Thoracic aorta (tissue), 2 donors: Measurements from ENCODE around the gene MYO1E. TPM values are rescaled to one million over a fixed set of nuclear protein-coding genes. Genes with fewer than 3 reads are reported as not detected.
A peak's percentile ranks its signal among the peaks of the same experiment; 100 is the strongest.

Source experiments
- ATAC-seq: fragments of 150-250 bp; one replicate; pipeline ENCODE4 v1.8.0; 2017; ENCODE audit warnings: low read depth; ENCODE audit not compliant: insufficient number of reproducible peaks, low FRiP score
- DNase-seq: peaks from one replicate; pipeline ENCODE4 v3.0.0-alpha.2; 2020; ENCODE audit warnings: low spot score
- H3K27ac ChIP-seq, 2 donors: fragments of 200-600 bp; sonication (generic); 1 replicate in 1 of 2; 2 replicates in 1 of 2; pipeline ENCODE4 v1.5.1; 2016; ENCODE audit warnings: mild to moderate bottlenecking in 2 of 2, moderate library complexity in 2 of 2
- H3K27me3 ChIP-seq: fragments of 200-600 bp; sonication (generic); replicated peaks from 2 replicates; pipeline ENCODE4 v1.6.0; 2016; ENCODE audit warnings: mild to moderate bottlenecking; ENCODE audit not compliant: insufficient read depth
- H3K36me3 ChIP-seq: fragments of 200-600 bp; sonication (generic); one replicate; pipeline ENCODE4 v1.5.1; 2016
- H3K4me1 ChIP-seq, 2 donors: fragments of 200-600 bp; sonication (generic); 1 replicate in 1 of 2; 2 replicates in 1 of 2; pipeline versions ENCODE4 v1.5.1 to v1.6.0; 2016; ENCODE audit warnings: low read depth in 2 of 2, mild to moderate bottlenecking in 1 of 2; ENCODE audit not compliant: control insufficient read depth in 1 of 2
- H3K4me3 ChIP-seq: fragments of 200-600 bp; sonication (generic); 2 replicates; pipeline ENCODE4 v1.5.1; 2016; ENCODE audit warnings: mild to moderate bottlenecking
- H3K9me3 ChIP-seq: fragments of 200-600 bp; sonication (generic); 2 replicates; pipeline ENCODE4 v1.5.1; 2016
- total RNA-seq, 2 donors: library from RNA; depleted of rRNA; stranded (reverse); fragments of >200 nt; gene quantifications; one replicate each; pipeline versions ENCODE4 v1.1.0 to v1.2.3, GENCODE V29; 2016
- TF ChIP-seq, protein P1 (sequence below): fragments of 200-600 bp; sonication (generic); IDR thresholded peaks from one replicate; pipeline ENCODE4 v1.5.1; 2019; ENCODE audit warnings: antibody characterized with exemption

Gene MYO1E
- total RNA-seq, 2 donors from 2014 or later, result 56.2 to 121 TPM

DNA sequence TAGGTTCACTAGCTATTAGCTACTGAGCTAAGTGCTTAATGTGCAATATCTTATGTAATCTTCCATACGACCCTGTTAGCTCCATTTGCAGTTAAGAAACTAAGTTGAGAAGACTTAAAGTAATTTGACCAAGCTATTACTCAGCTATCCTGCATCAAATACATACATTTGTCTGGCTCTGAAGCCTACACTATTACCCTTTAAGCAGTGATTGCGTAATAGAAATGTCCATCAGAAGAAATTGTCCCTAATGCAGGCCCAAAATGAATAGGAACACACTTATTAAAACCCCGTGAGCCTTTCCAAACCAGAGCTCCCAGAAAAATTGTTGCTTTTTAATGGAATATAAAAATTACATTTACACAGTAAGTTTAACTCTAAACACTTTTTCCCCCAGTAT, 5.3 kb upstream of the MYO1E start:
- peaks cover 9% of the 10 kb centered on the region for H3K36me3 ChIP-seq
- no peaks in the 10 kb centered on the region for H3K27me3 ChIP-seq
- peaks cover 0 to 7% of the 10 kb centered on the region in 2 donors for H3K4me1 ChIP-seq
- no peaks in the 10 kb centered on the region for H3K9me3 ChIP-seq
- H3K27ac ChIP-seq, result no peak overlapping the region
- ATAC-seq (no peak), DNase-seq (no peak)
- TF ChIP-seq, protein P1, sequence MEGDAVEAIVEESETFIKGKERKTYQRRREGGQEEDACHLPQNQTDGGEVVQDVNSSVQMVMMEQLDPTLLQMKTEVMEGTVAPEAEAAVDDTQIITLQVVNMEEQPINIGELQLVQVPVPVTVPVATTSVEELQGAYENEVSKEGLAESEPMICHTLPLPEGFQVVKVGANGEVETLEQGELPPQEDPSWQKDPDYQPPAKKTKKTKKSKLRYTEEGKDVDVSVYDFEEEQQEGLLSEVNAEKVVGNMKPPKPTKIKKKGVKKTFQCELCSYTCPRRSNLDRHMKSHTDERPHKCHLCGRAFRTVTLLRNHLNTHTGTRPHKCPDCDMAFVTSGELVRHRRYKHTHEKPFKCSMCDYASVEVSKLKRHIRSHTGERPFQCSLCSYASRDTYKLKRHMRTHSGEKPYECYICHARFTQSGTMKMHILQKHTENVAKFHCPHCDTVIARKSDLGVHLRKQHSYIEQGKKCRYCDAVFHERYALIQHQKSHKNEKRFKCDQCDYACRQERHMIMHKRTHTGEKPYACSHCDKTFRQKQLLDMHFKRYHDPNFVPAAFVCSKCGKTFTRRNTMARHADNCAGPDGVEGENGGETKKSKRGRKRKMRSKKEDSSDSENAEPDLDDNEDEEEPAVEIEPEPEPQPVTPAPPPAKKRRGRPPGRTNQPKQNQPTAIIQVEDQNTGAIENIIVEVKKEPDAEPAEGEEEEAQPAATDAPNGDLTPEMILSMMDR, result no peak
- no peak overlapping the region for H3K4me3 ChIP-seq

DNA sequence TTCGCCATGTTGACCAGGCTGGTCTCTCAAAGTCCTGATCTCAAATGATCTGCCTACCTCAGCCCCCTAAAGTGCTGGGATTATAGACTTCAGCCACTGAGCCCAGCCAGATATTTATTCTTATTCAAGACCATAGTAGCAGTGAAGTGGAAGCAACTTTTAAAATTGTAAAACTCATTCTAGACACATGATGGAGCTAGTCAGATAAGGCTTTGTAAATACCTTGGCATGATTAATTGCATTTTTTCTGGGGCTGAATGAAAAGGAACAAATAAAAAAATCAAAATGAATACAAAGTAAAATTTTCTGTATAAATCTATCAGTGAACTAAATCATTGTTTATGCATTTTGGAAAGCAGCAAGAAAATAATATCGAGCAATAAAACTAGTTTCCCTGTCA, 4.1 kb upstream of the MYO1E start:
- Histone ChIP-seq H3K9me3 (no peaks in the 10 kb centered on the region), H3K4me1 (peaks cover 0 to 7% of the 10 kb centered on the region in 2 donors), H3K27me3 (no peaks in the 10 kb centered on the region), H3K27ac (no peak overlapping the region), H3K36me3 (peaks cover 3% of the 10 kb centered on the region), H3K4me3 (no peak overlapping the region)
- no peak for ATAC-seq
- TF ChIP-seq, protein P1, result no peak
- DNase-seq, result no peak

DNA sequence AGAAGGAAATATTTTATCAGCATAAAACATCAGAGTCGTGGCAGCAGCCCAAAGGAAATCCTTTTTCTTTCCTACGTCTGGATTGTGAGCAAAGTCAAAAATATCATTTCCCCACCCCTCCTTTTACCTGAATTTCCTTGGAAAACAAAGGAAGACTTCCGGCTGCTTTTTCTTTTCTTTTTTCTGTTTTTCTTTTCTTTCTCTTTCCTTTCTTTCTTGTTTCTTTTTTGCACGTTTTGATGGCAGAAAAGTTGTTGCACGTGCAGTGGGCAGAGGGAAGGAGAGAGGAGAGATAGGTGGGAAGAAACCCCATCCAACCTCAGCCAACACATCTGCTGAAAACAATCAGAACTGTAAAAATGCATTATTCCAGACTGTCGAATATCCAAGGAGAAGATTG, 544 bp upstream of the MYO1E start:
- ATAC-seq (no peak), DNase-seq (no peak)
- H3K4me1 ChIP-seq, result peaks cover 4 to 21% of the 10 kb centered on the region in 2 donors
- H3K36me3 ChIP-seq, result no peaks in the 10 kb centered on the region
- H3K4me3 ChIP-seq, result peak overlapping the region; percentile 97
- H3K9me3 ChIP-seq, result no peaks in the 10 kb centered on the region
- peak overlapping the region; percentile 94 to 95 for H3K27ac ChIP-seq
- H3K27me3 ChIP-seq, result no peaks in the 10 kb centered on the region
- TF ChIP-seq, protein P1, result no peak

DNA sequence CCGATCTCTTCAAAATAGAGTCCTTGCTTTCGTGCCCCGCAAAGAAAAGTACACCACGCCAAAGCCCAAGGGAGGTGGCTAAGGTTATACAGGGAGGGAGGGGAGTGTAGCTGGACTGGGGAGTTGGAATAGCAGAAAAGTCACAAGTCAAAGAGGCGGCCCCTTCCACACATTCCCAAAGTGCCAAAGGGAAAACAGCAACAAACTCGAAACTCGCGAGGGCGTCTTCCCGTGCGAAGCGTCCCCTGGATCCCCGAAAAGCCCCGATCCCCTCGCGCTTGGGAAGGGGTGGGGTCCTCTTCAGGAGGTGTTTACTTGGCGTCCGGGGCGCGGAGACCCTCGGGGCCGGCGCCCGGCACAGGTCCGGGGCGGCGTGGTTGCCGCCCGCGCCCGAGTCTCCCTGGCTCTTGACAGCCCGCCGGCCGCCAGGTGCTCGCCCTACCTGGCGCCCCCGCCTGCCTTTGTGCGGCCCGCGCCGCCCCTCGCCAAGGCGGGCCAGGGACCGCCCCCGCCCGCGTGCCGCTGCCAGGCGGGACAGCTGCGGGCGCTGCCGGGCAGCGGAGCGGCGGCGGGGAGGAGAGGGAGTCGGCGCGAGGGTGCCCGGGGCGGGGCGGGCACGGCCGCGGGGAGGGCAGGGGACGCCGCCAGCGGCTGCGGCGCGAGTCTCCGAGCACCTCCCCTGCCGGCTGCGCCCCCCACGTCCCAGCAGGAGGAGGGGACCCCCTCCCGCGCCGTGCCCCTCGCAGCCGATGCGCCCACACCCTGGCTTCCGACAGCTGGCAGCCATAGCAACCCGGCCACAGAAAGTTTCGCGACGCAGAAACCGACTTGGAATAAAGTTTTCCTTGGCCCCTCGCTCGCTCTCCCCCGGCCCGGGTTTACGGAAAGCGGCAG, 966 bp downstream of the MYO1E start:
- Histone ChIP-seq H3K9me3 (no peaks in the 10 kb centered on the region), H3K27me3 (no peaks in the 10 kb centered on the region), H3K4me1 (peaks cover 4 to 31% of the 10 kb centered on the region in 2 donors), H3K36me3 (no peaks in the 10 kb centered on the region), H3K27ac (peak overlapping the region; percentile 94 to 95), H3K4me3 (peak overlapping the region; percentile 97)
- ATAC-seq (peak; percentile 19), DNase-seq (no peak)
- TF ChIP-seq, protein P1, result no peak

DNA sequence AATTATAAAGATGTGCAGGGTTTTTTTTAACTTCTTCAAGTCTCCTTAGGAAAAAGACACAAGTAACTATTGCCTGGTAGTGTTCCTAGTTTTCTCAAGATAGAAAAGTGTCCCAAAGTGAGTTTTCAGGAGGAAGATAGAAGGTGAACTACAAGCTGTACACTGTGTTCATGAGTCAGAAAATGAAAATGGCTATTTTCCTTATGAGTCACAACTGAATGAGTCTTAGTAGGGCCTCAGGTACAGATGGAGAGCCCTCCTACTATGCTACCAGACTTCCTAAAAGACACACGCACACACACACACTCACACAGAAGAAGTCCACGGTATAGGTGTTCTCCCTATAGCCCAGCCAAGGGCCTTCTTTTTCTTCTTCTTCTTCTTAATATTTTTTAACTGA, 3.1 kb downstream of the MYO1E start:
- TF ChIP-seq, protein P1, result no peak
- no peak for DNase-seq
- no peak for ATAC-seq
- Histone ChIP-seq H3K27me3 (no peaks in the 10 kb centered on the region), H3K4me3 (no peak overlapping the region), H3K4me1 (peaks cover 4 to 35% of the 10 kb centered on the region in 2 donors), H3K9me3 (no peaks in the 10 kb centered on the region), H3K27ac (no peak overlapping the region), H3K36me3 (no peaks in the 10 kb centered on the region)
